RWPE1 (cell line): ENCODE results near the gene PTF1A.

ENCODE experiments used
- CTCF ChIA-PET: fragments of 350-600 bp; sonication (Branson Sonifier 250); formaldehyde crosslinking; extraction: SDS; loops from one replicate; lab custom pipeline; 2021; lab: Yijun Ruan, JAX
- POLR2A ChIA-PET: fragments of 400-600 bp; formaldehyde crosslinking; extraction: SDS; loops from one replicate; lab custom pipeline; 2020; ENCODE audit warnings: antibody characterized with exemption; ENCODE audit not compliant: low non-redundant PET; lab: Yijun Ruan, JAX
- DNase-seq: peaks from one replicate; pipeline ENCODE4 v3.0.0; 2012; ENCODE audit warnings: low spot score
- H3K27ac ChIP-seq: fragments of 450-650 bp; 2 replicates; pipeline ENCODE4 v1.5.1; 2017
- TF ChIP-seq, protein P1 (sequence below): fragments of 450-650 bp; conservative IDR thresholded peaks from 2 replicates; pipeline ENCODE4 v1.5.1; 2017; ENCODE audit warnings: low read depth, mild to moderate bottlenecking

The PTF1A gene, protein sequence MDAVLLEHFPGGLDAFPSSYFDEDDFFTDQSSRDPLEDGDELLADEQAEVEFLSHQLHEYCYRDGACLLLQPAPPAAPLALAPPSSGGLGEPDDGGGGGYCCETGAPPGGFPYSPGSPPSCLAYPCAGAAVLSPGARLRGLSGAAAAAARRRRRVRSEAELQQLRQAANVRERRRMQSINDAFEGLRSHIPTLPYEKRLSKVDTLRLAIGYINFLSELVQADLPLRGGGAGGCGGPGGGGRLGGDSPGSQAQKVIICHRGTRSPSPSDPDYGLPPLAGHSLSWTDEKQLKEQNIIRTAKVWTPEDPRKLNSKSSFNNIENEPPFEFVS

DNA sequence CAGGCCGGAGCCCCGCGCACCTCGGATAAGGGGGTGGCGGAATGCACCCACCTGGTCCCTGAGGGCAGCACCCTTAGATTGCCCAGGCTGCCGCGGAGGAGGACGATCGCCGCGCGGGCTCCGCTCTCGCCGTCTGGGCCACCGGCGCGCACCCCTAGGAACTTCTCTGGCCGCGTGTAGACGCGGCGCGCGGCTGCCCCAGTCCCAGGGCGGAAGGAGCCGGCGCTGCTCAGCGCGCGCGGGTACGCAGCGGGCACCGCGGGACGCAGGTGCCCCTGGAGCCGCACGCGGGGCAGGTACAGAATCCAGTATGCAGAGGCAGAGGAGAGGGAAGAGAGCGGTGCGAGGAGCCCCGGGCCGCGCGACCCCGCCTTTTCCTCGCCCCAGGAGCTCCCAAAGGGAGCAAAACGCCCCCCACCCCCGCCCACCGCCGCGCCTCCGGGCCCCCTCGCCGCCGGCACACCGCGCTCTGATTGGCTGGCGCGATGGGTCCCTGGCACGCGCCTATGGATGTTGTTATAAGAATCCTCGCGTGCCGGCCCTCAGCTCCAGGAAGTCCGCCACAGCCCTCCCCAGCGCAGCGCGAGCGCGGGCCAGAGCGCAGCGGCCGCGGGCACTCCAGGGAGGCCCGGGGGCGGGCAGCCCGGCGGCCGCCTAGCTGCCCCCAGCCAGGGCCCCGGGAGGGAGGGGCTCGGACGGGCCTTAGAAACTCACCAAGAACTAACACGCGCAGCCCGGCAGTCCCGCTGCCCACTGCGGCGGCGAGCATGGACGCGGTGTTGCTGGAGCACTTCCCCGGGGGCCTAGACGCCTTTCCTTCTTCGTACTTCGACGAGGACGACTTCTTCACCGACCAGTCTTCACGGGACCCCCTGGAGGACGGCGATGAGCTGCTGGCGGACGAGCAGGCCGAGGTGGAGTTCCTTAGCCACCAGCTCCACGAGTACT, at the start of gene PTF1A:
Gene PTF1A, plus strand, starts transcription at position 549 of the 948 bp plus-strand sequence. Its CDS starts 219 bp downstream, at position 768.
- TF ChIP-seq, protein P1, sequence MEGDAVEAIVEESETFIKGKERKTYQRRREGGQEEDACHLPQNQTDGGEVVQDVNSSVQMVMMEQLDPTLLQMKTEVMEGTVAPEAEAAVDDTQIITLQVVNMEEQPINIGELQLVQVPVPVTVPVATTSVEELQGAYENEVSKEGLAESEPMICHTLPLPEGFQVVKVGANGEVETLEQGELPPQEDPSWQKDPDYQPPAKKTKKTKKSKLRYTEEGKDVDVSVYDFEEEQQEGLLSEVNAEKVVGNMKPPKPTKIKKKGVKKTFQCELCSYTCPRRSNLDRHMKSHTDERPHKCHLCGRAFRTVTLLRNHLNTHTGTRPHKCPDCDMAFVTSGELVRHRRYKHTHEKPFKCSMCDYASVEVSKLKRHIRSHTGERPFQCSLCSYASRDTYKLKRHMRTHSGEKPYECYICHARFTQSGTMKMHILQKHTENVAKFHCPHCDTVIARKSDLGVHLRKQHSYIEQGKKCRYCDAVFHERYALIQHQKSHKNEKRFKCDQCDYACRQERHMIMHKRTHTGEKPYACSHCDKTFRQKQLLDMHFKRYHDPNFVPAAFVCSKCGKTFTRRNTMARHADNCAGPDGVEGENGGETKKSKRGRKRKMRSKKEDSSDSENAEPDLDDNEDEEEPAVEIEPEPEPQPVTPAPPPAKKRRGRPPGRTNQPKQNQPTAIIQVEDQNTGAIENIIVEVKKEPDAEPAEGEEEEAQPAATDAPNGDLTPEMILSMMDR, result no peak
- ChIA-PET CTCF (interaction anchor here (0.7 kb wide), 1 partner anchor 32 kb away, joined by 4 read pairs; no protein-coding TSS in a partner anchor), POLR2A (no interaction called here)
- no peak within 1 kb of the TSS for H3K27ac ChIP-seq
- DNase-seq, result no peak

DNA sequence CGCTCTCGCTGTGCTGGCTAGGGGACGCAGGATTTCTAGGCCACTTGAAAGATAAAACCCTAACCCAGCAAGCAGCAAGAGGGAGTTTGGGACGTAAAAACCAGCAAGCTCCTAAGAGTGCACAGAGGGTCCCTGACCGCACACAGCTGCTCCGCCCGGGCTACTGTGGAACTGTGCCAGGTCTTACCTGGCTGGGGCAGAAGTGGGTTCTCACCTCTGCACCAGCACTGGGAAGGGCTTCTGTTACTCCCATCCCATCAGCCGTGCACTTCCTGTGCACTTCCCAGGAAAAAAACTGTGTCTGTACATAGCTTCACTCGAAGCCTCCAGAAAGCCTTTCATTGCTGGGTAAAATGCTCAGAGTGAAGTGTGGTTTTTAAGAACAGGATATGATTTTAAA, 45.9 kb upstream of the PTF1A start:
- TF ChIP-seq, protein P1, result no peak
- DNase-seq, result no peak
- no peak overlapping the region for H3K27ac ChIP-seq
- CTCF ChIA-PET, result interaction anchor here (0.6 kb wide), 1 partner anchor 1133 kb away, joined by 3 read pairs; no protein-coding TSS in a partner anchor
- POLR2A ChIA-PET, result no interaction called here

DNA sequence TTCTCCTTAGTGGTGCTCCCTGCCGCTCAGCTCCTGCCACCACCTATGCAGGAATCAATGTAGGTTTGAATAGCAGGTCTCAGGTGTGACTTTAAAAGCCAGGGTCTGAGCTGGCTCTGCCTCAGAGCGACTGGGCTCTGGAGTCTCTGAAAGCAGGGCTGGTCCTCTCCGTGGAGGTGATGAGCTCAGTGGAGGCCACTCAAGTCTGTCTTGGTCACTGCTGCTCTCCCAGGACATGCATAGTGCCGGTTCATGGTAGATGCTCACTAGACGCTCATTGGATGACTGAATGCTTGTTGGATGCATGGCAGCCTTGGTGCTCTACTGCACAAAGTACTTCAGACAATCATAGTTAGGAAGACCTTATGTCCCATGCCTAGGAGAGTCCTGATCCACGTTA, 45.1 kb upstream of the PTF1A start:
- DNase-seq, result no peak
- H3K27ac ChIP-seq, result no peak overlapping the region
- POLR2A ChIA-PET, result no interaction called here
- TF ChIP-seq, protein P1, result no peak
- CTCF ChIA-PET, result interaction anchor here (1.0 kb wide), 1 partner anchor 11 kb away, joined by 4 read pairs; no protein-coding TSS in a partner anchor

DNA sequence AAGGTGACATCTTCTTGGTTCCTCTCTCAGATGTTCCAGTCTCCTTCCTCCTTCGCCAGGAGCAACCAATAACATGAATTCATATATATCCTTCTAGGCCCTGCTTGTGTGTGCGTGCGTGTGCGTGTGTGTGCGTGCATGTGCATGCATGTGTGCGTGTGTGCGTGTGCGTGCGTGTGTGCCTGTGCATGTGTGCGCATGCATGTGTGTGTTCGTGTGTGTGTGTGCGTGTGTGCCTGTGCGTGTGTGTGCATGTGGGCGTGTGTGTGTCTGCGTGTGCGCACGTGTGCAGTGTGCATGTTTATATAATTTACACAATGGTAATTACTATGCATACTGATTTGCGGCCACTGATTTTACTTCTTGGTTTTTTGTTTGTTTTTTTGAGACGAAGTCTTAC, 43.9 kb upstream of the PTF1A start:
- TF ChIP-seq, protein P1, result no peak
- POLR2A ChIA-PET, result no interaction called here
- DNase-seq, result no peak
- H3K27ac ChIP-seq, result no peak overlapping the region
- CTCF ChIA-PET, result no interaction called here

DNA sequence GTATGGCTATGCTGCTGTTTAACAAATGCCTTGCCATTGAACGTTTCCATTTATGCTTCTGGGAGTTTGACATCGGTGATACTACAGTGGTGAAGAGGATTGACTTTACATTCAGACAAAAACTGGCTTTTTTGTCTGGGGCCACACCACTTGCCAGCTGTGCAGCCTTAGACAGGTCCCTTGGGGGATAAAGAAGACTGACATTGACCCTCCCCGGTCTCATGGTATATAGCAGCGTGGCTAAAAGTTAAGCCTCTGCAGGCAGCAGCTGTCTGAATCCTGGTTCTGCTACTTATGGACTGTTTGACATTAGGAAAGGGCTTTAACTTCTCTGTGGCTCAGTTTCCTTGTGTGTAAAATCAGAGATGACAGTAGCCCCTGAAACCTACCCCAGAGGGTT, 42.0 kb upstream of the PTF1A start:
- TF ChIP-seq, protein P1, result no peak
- ChIA-PET POLR2A (no interaction called here), CTCF (no interaction called here)
- H3K27ac ChIP-seq, result no peak overlapping the region
- DNase-seq, result no peak

DNA sequence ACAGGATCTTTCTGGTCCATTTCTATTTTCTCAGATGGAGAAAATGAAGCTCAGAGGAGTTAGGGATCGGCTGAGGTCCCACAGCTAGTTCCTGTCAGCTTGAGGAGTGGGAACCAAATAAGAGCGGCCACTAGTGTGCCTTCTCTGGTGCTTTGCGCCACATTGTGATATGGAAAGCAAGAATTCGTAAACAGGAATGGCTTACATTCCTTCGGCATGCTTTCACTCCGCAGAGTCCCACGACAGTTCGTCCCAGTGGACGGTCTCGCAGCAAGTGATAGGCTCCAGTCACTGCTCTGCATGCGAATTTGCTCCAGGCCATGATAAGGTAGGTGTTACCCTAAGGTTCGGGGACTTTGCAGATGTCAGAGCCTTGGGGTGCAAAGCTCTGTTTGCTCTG, 41.5 kb upstream of the PTF1A start:
- DNase-seq, result no peak
- CTCF ChIA-PET, result no interaction called here
- TF ChIP-seq, protein P1, result no peak
- H3K27ac ChIP-seq, result no peak overlapping the region
- POLR2A ChIA-PET, result no interaction called here
